UCSD-AML1 (cell line): ENCODE results near the gene PHACTR1.
A peak's percentile ranks its signal among the peaks of the same experiment; 100 is the strongest.
"Not testable (repeated sequence)": the region's sequence is repeated elsewhere in the genome, so short reads cannot be mapped to it uniquely, and the experiment has no call there.

Experiments
- DNase-seq: peaks from one replicate; lab custom pipeline; 2025; ENCODE audit not compliant: unreplicated experiment; lab: John Stamatoyannopoulos, UW

PHACTR1 gene

DNA sequence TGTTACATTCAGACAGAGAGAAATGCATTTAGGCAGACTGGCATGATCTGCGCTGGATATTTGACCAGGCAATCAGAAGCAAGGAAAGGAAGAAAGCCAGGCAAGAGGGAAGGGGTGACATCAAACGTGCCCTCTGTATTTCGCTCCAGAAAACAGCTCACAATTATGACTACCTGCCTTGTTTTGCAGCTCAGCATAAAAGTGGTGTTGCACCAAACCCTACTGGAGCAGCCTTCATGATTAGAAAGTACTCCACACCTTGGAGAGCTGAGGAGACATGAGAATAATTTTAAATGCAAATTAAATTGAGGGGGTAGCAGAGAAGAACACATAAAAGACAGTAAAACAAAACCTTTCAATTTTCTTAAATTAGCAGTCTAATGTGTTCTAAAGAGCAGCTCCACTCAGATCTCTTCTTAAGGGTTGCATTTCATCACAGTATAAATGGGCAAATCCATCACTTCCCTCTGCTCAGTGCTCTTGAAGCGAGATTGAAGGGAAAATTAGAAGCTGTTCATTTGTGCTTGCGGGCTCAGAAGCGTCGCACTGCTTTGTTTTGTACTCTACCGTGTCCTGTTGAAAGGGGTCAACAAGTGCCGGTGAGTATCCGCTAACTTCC lies at the start of gene PHACTR1:
Gene PHACTR1, plus strand, starts transcription at position 470 of the 619 bp plus-strand sequence.
- DNase-seq: no peak

DNA sequence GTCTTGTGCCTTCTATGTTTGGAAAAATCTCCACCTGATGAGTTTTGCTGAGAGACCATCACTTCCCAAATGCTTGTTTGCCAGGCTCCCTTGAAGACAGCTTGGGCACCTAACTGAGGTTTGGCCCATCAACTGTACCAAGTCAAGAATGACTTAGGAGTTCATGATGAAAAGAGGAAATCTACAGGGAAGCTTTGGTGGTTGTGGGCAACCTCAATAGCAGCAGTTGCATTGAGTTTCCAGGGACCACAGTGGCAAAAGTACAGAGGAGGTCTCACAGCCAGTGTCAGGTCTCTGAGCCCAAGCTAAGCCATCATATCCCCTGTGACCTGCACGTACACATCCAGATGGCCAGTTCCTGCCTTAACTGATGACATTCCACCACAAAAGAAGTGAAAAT lies 49.7 kb upstream of the PHACTR1 start:
- DNase-seq: peak; percentile 17

DNA sequence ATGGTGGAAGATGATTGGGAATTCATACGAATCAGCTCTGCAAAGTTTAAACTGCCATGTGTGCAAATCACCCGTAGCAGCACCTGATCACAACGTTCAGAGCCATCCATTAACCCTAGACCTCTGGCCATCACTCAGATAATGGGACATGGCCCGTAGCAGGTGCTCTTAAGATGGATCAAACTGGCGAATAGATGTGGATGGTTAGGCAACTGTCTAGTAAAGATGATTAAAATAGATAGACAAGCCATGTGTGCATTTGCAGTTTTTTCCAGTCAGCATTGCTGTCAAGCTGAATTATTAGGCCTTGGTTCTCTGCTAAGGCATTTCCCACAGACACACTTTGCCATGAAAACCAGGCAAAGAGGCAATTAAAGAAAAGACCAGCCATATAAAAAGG lies 40.6 kb upstream of the PHACTR1 start:
- DNase-seq: no peak

DNA sequence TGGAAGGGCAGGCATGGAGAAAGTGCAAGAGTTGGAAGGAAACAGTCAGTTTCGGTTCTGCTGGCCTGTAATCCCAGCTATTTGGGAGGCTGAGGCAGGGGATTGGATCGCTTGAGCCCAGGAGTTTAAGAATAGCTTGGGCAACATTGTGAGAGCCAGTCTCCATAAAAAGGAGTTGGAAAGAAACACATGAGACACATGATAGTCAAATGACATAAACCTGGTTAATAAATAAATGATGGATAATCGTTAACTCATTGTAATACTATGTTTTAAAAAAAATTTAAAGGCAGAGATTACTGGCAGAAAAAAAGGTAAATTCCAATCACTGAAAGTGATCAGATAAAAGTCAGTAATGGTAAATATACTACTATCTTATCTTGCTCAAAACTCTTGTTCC lies 37.2 kb upstream of the PHACTR1 start:
- no peak for DNase-seq

DNA sequence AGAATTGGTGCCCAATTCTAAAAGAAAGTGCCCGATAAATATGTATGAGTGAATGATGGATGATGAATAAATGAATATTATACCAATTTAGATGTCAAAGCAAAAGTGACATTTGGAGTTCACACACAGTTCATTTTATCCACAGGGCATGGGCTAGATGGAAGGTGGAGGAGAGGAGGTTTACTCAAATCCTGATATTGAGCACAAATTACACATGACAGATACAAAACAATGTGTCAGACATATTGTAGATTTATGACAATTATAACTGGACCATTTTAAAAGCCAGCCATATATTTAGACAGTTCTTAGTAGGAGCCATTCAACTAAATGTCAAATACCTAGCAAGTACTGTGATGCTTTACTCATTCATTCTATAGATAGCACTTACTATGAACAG lies 23.4 kb upstream of the PHACTR1 start:
- DNase-seq: no peak

DNA sequence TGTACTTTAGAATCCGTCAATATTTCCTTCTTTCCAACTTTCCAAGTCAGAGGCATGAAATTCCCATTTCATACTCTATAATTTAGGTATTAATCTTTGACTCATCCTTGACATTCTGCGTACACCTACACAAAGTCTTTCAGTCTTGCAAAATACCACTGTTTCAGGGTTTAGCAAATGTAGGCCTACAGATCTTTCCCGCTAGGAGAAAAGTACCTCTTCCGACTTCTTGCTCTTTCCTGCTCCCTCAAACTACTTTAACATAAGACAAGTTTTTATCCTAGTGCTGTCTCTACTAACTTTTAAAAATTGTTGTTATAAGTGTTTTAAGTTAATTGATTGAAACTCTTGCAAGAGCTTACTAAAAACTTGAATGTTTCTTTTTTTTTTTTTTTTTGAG lies 18.3 kb upstream of the PHACTR1 start:
- DNase-seq: no peak

- DNase-seq: no peak
Measured at GRCh38 chr6:12704946-12705345, 11.6 kb upstream of the PHACTR1 start.

DNA sequence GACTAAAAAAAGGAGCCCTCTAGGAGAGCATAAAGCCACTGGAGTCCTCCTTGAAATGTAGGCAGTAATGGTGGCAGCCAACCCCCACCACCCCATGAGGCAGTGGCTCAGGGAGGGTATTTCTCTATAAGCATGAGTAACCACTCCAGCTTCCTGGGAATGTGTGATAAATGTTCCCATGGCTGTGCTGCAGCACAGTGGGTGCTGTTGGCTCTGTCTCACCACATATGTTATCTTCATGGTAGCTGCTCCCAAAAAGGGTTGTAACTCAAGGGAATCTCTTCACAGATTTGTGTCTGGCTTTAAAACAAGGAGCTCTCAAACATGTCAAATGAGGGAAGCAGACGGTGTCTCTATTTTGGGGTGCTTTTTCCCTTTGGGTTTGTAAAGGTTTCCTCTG lies 7.5 kb upstream of the PHACTR1 start:
- no peak for DNase-seq

DNA sequence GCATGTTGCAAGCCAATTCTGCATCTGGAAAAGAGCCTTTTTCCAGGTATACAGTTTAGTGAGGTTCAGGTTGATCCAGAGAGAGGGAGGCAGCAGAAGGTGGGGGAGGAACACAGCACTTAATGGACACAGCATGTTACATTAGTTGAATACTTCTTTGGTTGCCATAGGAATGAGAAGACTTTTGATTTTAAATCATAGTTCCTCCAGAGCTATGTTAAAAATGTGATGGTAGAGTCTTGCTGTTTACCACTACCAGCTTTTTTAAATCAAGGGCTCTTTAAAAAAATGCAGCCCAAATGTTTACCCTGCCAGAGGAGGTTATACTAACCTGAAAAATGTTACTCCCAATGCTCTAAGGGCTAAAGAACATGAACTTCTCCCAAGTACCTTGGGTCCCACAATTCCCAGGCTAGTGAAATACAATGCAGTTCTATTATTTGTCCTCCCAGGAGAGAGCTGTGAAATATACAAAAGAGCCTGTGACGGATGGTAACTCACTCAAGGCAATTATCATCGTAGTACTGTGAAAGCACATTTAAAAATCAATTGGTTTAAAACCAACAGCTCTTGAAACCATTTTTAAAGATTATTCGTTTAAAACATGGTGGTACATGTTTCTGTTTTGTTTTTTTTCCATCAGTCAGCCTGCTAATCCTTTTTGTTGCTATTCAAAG lies 6.9 kb upstream of the PHACTR1 start:
- DNase-seq: no peak

- DNase-seq: no peak
Measured at GRCh38 chr6:12710921-12711320, 5.6 kb upstream of the PHACTR1 start.

- no peak for DNase-seq
Measured at GRCh38 chr6:12714022-12714421, 2.5 kb upstream of the PHACTR1 start.

- DNase-seq: no peak
Measured at GRCh38 chr6:12715437-12715836, 1.1 kb upstream of the PHACTR1 start.

GRCh38 chr6:12717356-12717755 lies 789 bp downstream of the PHACTR1 start:
- DNase-seq: no peak

GRCh38 chr6:12718015-12718414 lies 1.4 kb downstream of the PHACTR1 start:
- DNase-seq: no peak

DNA sequence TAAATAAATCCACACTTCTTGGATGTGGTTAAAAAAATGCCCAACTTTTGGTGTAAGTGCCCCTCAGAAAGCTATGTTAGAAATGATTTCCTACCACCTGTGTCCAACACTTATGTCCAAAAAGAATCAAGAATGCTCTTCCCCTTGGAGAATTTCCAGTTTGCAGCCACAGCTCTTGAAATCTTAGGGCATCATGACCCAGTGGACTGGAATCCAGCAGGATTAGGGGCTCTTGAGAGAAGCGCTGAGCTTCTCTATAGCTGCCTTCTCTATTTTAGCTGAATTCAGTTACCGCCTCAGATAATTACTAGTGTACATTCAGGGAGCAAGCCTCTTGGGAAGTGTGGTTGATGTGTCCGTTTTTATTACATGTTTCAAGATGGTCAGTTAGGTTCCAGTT lies 2.5 kb downstream of the PHACTR1 start:
- no peak for DNase-seq

- DNase-seq: no peak
Measured at GRCh38 chr6:12720310-12720709, 3.7 kb downstream of the PHACTR1 start.

DNA sequence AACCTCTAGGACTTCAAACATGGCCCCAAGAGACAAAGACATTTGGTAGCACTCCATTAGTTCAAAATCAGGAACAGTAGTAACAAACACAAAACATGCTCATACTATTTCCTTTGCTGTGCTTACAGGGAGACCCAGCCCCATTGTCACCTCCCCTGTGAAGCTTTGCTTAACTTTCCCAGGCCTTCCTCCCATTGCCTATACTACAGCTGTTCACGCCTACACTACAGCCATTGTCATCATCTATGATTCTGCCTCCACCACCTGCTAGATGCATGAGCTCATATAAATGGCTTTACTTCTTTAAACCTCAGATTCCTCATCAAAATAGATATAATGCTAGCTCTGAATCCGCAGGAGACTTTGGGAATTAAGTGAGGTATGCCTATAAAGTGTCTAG lies 8.7 kb downstream of the PHACTR1 start:
- no peak for DNase-seq

DNA sequence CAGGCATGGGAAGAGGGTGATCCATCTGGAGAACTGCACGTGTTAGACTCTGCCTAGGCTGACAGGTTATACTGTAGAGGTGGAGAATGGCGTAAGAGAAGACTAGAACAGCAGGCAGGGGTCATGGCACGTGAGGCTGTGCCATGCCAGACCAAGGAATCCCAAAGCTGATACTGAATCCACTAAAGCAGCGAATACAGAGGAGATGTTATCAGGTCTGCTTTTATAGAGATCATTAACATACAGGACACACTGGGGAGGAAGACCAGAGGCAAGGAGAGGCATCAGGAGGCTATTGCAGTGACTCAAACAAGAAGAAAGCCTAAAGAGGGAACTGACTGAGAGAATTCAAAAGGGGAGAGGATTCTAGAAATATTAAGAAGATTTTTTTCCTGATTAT lies 12.9 kb downstream of the PHACTR1 start:
- DNase-seq: no peak

DNA sequence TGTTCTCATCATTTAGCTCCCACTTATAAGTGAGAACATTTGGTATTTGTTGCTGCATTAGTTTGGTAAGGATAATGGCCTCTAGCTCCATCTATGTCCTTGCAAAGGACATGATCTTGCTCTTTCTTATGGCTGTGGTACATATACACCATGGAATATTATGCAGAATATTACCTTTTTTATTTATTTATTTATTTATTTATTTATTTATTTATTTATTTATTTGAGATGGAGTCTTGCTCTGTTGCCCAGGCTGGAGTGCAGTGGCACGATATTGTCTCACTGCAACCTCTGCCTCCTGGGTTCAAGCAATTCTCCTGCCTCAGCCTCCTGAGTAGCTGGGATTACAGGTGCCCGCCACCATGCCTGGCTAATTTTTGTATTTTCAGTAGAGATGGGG lies 14.2 kb downstream of the PHACTR1 start:
- not testable (repeated sequence) for DNase-seq

DNA sequence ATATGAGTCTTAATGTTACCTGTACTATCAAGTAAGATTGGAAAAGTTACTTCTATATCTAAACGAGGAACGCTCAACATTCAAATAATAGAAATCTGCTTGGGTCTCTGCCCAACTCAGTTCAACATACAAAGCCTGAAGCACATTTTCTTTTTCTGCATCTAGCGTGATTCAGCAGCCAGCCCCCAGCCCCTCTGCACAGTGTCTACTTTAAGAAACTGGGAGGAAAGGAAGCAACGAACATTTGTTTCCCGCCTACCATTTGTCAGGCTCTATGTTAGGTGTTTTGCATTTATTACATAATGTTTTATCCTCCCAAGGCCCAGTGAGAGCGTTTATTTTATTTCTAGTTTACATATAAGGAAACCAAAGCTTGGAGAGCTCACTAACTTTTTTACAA lies 17.3 kb downstream of the PHACTR1 start:
- no peak for DNase-seq

- DNase-seq: no peak
Measured at GRCh38 chr6:12735786-12736185, 19.2 kb downstream of the PHACTR1 start.

DNA sequence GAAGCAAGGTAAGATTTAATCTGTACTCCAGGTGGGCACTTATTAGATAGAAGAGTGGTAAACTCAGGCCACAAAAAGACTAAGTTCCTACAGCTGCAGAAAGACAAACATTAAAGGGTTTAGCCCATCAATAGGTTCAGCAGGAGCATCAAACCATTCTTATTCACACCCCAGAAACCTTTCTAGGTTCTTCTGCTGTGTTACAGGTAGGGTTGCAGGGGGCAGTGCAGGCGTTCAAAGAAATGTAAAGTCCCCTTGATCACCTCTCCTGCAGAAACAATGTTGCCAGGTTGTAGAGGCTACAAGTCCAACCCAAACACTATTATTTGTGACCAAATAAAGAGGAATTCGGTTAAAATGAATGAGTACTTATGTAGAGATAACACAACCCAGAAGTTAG lies 31.8 kb downstream of the PHACTR1 start:
- DNase-seq: no peak
